Measurements from ENCODE around the gene SENP3.
"Not testable (repeated sequence)": the region's sequence is repeated elsewhere in the genome, so short reads cannot be mapped to it uniquely, and the experiment has no call there.

SENP3 gene

DNA sequence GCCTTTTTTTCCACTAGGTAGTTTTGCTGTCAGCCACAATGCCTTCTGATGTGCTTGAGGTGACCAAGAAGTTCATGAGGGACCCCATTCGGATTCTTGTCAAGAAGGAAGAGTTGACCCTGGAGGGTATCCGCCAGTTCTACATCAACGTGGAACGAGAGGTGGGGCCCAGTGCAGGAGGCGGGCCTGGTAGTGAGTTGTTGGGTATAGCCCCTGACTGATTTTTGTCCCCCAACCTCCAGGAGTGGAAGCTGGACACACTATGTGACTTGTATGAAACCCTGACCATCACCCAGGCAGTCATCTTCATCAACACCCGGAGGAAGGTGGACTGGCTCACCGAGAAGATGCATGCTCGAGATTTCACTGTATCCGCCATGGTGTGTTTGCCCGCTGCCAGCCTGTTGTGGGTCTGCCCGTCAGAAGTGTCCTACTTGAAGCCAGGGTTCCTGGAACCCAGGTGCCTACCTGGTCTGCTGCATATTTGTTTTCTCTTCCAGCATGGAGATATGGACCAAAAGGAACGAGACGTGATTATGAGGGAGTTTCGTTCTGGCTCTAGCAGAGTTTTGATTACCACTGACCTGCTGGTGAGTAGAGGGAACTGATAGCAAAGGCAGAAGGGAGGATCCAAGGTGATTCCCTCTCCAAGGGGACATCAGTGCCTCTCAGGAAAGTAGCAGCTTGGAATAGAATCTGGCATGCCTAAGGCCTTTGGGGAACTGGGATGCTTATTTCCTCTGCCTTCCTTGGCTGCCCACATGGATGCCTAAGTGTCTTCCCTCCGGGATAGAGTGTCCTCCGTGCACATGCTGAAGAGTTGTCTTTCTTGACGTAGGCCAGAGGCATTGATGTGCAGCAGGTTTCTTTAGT lies 15.8 kb downstream of the SENP3 start:
- no peak for DNase-seq

DNA sequence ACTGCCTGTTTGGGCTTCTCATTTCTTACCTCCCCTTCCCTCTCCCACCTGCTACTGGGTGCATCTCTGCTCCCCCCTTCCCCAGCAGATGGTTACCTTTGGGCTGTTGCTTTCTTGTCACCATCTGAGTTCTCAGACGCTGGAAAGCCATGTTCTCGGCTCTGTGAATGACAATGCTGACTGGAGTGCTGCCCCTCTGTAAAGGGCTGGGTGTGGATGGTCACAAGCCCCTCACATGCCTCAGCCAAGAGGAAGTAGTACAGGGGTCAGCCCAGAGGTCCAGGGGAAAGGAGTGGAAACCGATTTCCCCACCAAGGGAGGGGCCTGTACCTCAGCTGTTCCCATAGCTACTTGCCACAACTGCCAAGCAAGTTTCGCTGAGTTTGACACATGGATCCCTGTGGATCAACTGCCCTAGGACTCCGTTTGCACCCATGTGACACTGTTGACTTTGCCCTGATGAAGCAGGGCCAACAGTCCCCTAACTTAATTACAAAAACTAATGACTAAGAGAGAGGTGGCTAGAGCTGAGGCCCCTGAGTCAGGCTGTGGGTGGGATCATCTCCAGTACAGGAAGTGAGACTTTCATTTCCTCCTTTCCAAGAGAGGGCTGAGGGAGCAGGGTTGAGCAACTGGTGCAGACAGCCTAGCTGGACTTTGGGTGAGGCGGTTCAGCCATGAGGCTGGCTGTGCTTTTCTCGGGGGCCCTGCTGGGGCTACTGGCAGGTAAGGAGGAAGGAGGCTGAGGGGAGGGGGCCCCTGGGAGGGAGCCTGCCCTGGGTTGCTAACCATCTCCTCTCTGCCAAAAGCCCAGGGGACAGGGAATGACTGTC lies 17.5 kb downstream of the SENP3 start, which contains the start of gene CD68:
Gene CD68, plus strand, starts transcription at position 638 of the 833 bp plus-strand sequence. Its CDS starts 40 bp downstream, at position 678.
- DNase-seq, result peak; percentile 96

DNA sequence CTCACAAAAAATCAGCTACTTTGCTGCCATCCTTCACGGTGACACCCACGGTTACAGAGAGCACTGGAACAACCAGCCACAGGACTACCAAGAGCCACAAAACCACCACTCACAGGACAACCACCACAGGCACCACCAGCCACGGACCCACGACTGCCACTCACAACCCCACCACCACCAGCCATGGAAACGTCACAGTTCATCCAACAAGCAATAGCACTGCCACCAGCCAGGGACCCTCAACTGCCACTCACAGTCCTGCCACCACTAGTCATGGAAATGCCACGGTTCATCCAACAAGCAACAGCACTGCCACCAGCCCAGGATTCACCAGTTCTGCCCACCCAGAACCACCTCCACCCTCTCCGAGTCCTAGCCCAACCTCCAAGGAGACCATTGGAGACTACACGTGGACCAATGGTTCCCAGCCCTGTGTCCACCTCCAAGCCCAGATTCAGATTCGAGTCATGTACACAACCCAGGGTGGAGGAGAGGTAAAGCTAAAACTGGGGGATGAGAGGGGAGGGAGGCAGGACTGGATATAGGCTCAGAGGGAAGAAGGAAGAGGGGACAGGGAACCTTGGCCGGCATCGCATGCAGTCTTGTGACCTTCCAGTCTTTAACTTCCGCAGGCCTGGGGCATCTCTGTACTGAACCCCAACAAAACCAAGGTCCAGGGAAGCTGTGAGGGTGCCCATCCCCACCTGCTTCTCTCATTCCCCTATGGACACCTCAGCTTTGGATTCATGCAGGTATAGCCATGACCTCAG lies 18.3 kb downstream of the SENP3 start:
- DNase-seq, result no peak

DNA sequence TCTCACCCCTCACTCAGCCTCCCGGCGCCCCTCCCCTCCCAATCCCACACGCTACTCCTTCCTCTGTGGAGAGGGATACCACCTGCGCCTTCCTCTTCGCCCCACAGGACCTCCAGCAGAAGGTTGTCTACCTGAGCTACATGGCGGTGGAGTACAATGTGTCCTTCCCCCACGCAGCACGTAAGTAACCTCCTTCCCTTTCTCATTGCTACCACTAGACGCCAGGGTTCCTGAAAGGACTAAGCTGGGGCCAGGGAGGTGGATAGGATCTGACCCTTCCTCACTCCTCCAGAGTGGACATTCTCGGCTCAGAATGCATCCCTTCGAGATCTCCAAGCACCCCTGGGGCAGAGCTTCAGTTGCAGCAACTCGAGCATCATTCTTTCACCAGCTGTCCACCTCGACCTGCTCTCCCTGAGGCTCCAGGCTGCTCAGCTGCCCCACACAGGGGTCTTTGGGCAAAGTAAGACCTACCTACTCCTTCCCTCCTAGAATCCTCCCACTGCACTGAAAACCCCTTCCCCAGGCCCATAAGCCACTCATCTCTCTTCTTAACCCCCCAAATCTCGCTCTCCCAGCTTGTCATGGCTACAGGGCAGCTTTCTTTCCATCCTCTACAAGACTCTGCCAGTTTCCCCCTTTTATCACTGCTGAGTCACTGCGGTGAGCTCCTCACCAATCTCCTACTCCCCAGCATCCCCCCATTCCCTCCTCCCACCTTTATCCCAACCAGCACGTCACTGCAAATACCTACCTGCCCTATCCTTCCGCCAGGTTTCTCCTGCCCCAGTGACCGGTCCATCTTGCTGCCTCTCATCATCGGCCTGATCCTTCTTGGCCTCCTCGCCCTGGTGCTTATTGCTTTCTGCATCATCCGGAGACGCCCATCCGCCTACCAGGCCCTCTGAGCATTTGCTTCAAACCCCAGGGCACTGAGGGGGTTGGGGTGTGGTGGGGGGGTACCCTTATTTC lies 19.2 kb downstream of the SENP3 start:
- DNase-seq, result no peak

DNA sequence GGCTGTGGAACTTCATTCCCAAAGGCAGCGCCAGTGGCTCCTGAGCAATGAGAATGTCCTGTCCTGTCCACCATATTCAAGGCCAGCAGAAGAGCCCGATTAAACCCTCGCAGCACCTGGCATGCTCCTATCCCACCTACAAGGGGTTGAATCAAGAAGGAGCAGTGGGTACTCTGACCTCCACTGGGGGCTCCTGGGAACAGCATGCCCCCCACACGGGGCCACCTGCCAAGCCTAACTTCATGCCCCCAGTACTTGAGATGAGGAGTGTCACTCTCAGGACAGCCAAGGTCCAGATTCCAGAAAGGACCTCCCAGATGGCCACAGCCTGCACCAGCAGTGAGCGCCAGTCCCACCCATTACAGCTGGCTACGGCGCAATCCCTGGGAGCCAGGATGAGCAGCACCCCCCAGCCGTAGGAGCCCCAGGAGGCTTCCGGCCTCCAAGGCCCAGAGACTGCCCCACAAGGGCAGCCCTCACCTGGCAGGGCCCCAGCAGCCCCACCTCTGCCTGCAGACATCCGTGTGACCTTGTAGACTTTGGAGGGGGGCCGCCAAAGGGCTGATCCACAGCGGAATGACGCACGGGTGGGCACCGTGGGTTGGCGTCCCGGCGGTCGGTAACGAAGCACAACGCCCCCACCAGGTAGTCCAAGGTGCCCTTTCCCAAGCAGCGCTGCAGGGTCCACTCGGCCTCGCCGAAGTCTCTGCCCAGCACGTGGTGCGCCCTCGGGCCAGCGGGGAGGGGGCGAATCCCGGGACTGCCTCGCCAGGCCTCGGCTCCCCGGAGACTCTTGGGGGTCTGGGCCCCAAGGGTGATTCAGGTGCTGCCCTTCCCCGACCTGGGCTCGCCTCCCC lies 20.9 kb downstream of the SENP3 start:
- no peak for DNase-seq

DNA sequence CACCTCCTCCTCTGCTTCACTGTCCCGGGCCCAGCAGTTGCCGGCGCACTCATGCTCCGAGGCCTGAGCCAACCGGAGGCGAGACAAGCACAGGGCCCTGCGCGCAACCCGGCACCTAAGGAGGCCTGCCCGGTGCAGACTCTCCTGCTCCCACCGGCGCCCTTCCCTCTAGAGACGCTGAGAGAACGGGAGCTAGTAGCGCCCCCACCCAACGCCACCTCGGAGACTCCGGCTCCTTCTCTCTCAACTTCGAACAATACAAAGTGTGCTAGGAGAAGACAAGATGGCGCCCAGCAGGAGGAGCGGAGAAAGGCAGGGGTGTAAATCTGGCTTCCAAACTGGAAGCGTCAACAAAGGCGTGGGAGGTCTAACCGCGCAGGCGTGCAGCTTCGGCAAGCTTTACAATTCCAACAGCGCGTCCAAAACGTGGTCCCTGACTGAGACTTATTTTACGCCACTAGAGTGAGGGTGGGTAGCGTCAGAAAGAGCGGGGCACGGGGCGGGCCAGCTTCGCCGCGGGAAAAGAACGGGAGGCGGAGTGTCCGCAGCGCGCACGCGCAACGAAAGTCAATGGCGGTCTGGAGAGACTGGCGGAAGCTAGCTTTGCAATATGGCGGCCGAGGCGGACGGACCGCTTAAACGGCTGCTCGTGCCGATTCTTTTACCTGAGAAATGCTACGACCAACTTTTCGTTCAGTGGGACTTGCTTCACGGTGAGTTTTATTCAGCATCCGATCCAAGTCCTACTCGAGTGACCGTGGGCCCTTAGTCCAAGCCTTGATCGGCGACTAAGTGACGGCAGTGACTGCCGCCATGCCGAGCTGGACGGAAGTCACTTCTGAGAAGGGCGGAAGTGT lies 21.8 kb downstream of the SENP3 start, which contains the start of gene MPDU1:
Gene MPDU1, plus strand, starts transcription at position 600 of the 857 bp plus-strand sequence. Its CDS starts 11 bp downstream, at position 611.
- DNase-seq, result peak; percentile 99

DNA sequence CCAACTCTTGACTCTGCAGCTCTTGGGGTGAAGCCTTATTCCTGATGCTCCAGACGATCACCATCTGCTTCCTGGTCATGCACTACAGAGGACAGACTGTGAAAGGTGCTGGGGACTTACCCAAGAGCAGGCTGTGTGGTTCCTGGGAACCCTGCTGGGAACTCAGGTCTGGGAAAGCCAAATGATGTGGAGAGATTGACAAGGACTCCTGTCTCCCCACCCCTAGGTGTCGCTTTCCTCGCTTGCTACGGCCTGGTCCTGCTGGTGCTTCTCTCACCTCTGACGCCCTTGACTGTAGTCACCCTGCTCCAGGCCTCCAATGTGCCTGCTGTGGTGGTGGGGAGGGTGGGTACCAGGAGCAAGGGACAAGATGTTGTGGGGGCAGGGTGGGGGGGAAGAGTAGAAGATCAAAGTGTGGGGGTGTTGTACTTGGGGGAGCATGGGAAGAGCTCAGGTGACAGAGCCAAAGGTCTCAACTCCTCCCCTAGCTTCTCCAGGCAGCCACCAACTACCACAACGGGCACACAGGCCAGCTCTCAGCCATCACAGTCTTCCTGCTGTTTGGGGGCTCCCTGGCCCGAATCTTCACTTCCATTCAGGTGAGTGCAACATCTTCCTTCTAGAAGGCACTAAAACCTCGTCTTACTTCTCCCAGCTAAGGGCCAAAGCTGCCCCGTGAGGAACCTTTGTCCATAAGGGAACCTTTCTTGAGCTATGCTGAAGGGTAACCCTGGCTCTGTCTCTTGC lies 25.1 kb downstream of the SENP3 start:
- peak; percentile 43 for DNase-seq

DNA sequence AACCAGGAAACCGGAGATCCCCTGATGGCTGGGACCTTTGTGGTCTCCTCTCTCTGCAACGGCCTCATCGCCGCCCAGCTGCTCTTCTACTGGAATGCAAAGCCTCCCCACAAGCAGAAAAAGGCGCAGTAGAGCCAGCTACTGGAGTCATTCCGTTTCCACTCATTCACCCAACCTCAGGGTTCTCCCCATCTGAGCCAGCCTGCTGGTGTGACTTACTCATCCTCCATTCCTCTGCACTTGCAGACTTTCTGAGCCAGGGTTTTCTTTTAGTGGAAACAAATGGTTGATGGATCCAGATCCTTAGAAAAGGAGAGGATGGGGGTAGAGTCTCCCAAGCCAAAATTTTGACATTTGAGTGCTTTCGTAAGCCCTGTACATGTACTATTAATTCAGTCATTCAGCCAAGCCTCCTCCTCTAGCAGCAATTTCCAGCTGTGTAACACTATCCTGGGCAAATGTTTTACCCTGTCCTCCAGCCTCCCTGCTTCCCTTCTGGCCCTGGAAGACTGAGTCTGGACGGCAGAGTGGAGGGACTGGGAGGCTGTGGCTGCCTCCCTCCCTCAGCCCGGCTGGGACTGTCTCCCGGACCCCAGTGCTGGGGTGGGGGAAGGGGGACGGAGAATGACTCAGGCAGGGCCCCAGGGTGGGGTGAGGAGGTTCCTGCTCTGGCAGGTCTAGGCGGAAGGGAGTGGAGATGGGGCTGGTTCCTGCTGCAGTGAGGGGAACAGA lies 25.9 kb downstream of the SENP3 start:
- peak; percentile 96 for DNase-seq

DNA sequence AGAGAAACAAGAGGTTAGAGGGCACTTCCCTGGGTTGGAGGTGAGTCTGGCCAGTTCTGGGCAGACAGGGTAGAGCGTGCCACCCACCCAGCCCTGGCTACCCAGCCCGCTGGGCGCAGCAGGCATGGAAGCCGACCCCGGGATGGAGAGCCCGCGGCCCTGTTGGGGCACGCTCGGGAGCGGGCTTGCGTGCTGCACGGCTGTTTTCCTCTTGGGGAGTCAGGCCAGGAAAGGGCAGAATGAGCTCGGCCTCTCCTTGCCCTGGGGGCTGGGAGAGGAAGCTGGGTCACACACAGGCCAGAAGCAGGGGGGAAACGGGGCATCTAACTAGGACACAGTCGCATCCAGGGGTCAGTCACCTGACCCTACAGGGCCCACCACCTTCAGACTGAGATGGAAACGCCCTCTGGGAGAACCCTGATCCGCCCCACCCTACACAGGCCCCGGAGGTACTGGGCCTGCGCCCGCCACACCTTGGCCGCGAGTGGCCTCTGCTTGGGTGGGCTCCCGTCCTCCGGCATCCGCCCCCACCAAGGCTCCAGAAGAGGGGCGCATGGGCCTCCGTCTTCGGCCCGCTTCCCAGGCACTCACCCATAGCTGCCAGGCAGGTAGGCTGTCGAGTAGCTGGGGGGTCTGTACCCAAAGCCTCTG lies 27.0 kb downstream of the SENP3 start:
- DNase-seq, result no peak

DNA sequence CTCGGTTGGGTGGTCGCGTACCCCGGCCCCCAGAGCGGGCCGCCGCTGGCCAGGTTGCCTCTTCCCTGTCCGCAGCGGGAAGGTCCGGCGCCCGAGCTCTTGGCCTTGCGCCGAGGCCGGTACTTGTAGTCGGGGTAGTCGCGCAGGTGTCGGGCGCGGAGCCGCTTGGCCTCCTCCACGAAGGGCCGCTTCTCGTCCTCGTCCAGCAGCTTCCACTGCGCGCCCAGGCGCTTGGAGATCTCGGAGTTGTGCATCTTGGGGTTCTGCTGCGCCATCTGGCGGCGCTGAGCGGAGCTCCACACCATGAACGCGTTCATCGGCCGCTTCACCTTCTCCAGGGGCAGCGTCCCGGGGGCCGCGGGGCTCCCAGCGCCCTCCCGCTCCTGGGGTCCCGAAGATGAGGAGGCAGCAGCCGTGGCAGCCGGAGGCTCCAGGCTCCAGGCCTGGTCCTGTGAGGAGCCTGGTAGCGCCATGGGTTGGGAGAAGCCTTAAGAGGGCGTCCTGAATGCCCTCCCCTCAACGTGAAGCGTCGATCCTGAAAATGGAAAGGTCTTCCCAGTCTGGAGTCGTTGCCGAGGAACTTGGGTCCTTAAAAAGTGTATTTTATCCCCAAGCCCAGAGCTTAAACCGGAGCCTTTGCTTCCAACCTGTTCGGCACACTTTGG lies 27.6 kb downstream of the SENP3 start:
- DNase-seq, result peak; percentile 89

DNA sequence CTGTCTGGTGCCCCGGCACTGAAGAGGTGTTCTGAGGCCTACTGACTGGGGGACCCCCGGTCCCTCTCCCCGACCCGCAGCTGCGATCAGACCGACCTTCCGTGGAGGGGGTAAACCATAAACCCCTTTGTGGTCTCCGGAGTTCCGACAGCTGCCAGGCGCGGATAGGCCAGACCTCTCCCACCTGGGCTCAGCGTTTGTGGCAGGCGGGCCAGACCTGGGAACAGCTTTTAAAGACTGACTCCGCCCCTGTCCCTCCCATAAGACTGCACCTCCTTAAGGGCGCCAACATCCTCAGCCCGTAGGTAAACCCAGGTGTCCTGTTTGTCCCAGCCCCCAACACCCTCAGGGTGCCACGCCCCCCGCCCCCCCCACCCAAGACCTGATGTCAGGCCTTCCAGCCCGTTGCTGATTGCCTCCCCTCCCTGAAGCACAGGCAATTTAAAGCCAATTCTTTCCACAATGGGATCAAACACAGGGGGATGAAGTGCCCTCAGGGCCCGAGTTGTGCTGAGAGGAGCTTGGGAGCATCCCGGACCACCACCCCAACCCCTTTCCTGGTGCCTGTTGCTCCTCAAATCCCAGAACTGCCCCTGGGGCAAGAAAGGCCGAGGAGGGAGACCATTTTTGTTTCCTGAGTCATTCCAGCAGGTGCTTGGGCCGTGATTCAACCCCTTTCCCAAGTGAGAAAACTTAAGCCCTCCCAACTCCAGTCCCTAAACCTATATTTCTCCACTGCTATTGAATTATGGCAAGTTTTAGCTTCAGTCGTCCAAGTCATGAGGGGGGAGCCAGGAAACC lies 28.4 kb downstream of the SENP3 start, which contains the start of gene SOX15:
Gene SOX15, minus strand, starts transcription at position 204 of the 801 bp plus-strand sequence. CDS start 418 bp downstream, outside the sequence.
- DNase-seq, result peak; percentile 90

DNA sequence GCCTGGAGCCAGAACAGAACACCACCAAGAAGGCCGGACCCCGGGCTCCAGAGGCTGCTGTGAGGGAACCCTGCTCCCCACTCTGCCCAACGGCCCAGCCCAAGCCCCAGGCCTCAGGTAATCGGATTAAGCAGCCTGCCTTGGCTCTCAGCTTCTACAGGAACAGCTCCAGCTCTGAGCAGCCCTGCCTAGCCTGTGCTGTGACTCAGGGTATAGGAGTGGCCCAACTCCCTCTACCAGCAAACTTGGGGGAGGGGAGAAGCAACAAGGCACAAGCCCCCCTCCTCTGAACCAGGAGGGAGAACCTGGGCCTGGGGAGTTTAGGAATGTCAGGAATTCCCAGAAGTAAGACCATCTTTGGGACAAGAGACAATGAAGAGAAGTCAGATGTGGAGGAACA lies 29.0 kb downstream of the SENP3 start:
- DNase-seq, result peak; percentile 76

DNA sequence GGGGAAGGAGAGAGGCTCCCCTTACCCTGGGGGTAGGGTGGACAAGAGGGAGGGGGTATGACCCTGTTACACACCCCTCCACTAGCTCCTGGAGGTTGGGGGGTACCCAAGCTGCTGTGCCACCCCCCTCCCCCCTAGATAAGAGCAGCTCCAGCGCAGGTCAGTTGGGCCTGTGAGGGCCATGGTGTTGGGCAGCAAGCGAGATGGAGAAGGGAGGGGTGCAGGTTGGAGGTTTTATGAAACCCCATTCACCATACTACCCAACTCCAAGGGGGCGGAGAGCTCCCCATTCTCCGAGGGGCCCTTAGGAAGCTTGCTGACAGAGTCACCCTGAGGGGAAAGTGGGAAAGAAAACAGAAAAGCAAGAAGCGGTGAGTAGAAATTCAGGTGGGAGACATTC lies 29.9 kb downstream of the SENP3 start:
- no peak for DNase-seq

DNA sequence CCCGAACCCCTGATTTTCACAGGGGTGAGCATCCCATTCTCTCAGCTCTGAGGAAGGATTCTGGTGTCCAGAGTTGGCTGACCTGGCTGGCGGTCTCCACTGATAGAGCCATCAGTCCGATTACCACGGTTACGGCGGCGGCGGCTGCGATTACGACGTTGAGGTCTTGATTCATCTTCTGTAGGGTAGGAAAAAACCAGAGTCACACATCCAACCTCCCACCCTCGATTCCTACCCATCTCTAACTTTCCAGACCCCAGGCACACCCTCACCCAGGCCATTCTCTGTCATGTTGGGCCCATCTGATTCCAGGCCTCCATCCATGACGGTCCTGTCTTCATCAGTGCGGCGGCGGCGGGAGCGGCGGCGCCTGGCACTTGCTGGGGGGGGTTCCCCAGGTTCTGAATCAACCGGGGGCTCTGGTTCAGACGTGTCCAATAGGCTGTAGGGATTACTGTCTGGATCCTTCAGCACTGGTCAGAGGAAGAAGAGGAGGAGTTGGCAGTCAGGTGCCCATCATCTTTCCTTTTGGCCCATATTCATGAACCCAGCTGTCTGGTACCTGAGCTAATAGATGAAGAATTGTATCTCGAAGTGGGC lies 30.8 kb downstream of the SENP3 start:
- DNase-seq, result no peak

DNA sequence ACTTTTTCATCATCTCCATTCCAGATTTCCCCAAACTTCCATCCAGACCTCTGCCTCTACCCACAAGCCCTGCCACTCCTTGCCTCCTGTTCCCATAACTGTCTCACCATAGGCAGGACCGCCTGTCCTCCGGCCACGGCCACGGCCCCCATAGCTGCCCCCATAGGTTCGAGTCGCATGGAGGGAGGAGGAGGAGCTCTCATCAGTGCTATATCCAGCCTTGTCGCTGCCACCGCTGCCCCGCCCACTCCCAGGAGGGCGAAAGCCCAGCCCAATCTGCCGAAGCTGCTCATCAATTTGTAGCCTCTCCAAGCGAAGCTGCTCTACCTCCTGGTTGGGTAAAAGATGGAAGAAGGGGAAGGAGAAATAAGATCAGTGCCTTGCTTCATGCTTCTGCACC lies 31.6 kb downstream of the SENP3 start:
- DNase-seq, result no peak

DNA sequence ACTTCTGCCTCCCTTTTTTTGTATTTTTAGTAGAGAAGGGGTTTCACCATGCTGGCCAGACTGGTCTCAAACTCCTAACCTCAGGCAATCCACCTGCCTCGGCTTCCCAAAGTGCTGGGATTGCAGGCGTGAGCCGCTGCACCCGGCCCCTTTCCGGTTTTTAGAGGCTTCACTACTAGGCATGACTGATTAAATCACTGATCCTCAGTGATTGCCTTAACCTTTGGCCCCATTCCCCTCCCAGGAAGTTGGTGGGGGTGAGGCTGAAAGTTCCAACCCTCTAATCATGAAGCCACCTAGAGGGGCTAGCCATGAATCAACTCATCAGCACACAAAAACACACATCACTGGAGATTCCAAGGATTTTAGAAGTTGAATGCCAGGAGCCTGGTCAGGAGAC lies 35.8 kb downstream of the SENP3 start:
- DNase-seq, result not testable (repeated sequence)
